HuH-7.5 (cell line): ENCODE data around the gene SGK2.

Experiments
- DNase-seq: peaks from one replicate; pipeline ENCODE4 v3.0.0; 2011; ENCODE audit warnings: low spot score

The SGK2 gene

GRCh38 chr20:43558412-43559146 is at the start of gene SGK2:
SGK2 (plus strand) TSS chr20:43559027; CDS start chr20:43566496, 7,469 bp downstream.
- DNase-seq = peak; percentile 87

GRCh38 chr20:43511879-43512278 is 46.9 kb upstream of the SGK2 start:
- DNase-seq = no peak

- no peak for DNase-seq
Observed at GRCh38 chr20:43513372-43513930, 45.4 kb upstream of the SGK2 start.

- peak; percentile 95 for DNase-seq
Observed at GRCh38 chr20:43513931-43514647, 44.7 kb upstream of the SGK2 start.

- DNase-seq = no peak
Observed at GRCh38 chr20:43514648-43514999, 44.2 kb upstream of the SGK2 start.

GRCh38 chr20:43515628-43516027 is 43.2 kb upstream of the SGK2 start:
- DNase-seq = no peak

GRCh38 chr20:43516251-43516824 is 42.5 kb upstream of the SGK2 start:
- no peak for DNase-seq

GRCh38 chr20:43520074-43520630 is 38.7 kb upstream of the SGK2 start:
- no peak for DNase-seq

- no peak for DNase-seq
Observed at GRCh38 chr20:43525021-43525420, 33.8 kb upstream of the SGK2 start.

- DNase-seq = no peak
Observed at GRCh38 chr20:43528258-43528875, 30.5 kb upstream of the SGK2 start.

- no peak for DNase-seq
Observed at GRCh38 chr20:43529051-43529450, 29.8 kb upstream of the SGK2 start.

GRCh38 chr20:43529457-43530153 is 29.2 kb upstream of the SGK2 start:
- no peak for DNase-seq

- DNase-seq = no peak
Observed at GRCh38 chr20:43530321-43531090, 28.3 kb upstream of the SGK2 start.

- DNase-seq = no peak
Observed at GRCh38 chr20:43531091-43531443, 27.8 kb upstream of the SGK2 start.

- no peak for DNase-seq
Observed at GRCh38 chr20:43532416-43533055, 26.3 kb upstream of the SGK2 start.

GRCh38 chr20:43533060-43533459 is 25.8 kb upstream of the SGK2 start:
- no peak for DNase-seq

- DNase-seq = no peak
Observed at GRCh38 chr20:43534016-43534415, 24.8 kb upstream of the SGK2 start.

- DNase-seq = no peak
Observed at GRCh38 chr20:43534791-43535350, 24.0 kb upstream of the SGK2 start.

- no peak for DNase-seq
Observed at GRCh38 chr20:43535370-43536004, 23.3 kb upstream of the SGK2 start.
